ENCODE measurements around the gene MAPK8IP1.

The MAPK8IP1 gene

GRCh38 chr11:45947885-45948284, 62.4 kb downstream of the MAPK8IP1 start:
- no peak for DNase-seq

- DNase-seq: no peak
These were observed 62.9 kb downstream of the MAPK8IP1 start for GRCh38 chr11:45948356-45948755.

GRCh38 chr11:45949992-45950407, 64.5 kb downstream of the MAPK8IP1 start:
- no peak for DNase-seq
